GM12873 (cell line): Measurements from ENCODE around the gene FTSJ1.

Experiments used
- TF ChIP-seq, protein P1 (sequence below): IDR thresholded peaks from 2 replicates; pipeline ENCODE4 v1.5.1; 2012; ENCODE audit warnings: low read depth, mild to moderate bottlenecking, moderate library complexity, low read length, control low read depth; ENCODE audit not compliant: insufficient read depth; ENCODE audit errors: missing control alignments

FTSJ1 gene

DNA sequence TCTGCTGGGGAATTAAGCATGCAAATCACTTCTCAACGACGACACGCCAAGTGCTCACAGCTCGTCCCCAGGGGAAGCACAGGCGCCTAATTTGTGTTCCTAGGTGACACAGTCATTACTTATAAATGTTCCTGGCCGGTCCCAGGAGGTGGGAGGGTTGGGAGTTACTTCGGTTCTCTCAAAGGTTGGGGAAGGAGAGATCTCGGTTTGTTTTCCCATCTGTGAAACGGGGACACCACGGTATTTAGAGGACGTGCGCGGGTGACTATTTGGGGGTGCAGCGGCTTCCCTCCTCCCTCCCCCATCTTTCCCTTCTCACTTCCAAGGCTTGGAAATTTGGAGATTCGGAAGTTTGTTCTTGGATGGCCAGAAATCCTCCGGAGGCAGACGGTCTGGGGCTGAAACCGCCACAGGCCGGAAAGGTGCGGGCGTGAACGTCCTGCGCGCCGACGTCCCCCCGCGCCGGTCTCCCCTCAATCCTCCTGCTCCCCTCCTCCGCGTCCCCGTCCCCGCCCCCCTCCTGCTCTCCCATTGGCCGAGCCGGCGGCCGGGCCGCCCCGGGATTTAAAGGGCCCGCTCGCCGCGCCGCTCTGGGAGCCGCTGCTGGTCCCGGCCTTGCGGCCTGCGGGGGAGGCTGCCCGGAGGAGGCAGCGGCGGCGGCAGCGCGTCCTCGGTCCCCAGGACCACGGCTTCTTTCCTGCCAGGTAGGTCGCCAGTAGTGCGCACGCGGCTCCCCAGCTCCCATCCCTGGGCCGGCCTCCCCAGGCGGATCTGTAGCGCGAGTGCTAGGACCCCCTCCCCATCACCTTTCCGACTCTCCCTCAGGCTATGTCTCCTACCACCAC, 32.6 kb downstream of the FTSJ1 start, which contains the start of gene PORCN:
PORCN (plus strand) TSS at position 593 of the 845 bp plus-strand sequence. CDS start 829 bp downstream, outside the sequence.
- TF ChIP-seq, protein P1, sequence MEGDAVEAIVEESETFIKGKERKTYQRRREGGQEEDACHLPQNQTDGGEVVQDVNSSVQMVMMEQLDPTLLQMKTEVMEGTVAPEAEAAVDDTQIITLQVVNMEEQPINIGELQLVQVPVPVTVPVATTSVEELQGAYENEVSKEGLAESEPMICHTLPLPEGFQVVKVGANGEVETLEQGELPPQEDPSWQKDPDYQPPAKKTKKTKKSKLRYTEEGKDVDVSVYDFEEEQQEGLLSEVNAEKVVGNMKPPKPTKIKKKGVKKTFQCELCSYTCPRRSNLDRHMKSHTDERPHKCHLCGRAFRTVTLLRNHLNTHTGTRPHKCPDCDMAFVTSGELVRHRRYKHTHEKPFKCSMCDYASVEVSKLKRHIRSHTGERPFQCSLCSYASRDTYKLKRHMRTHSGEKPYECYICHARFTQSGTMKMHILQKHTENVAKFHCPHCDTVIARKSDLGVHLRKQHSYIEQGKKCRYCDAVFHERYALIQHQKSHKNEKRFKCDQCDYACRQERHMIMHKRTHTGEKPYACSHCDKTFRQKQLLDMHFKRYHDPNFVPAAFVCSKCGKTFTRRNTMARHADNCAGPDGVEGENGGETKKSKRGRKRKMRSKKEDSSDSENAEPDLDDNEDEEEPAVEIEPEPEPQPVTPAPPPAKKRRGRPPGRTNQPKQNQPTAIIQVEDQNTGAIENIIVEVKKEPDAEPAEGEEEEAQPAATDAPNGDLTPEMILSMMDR: no peak

DNA sequence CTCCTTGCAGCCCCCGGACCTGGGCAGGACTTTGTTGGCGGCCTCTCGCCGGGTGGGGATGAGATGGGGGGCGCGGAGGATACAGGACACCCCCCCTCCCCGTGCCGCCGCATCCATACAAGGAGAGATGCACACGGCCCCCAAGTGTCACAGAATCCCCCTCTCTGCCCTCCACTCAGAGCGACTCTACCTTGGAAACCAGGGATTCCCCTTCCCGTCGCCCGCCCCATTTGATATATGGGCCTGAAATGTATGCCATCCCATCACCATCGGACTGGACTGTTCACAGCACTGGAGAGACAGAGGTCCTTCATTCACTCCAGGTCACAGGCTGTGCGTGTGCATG, 33.2 kb downstream of the FTSJ1 start:
- TF ChIP-seq, protein P1: no peak

DNA sequence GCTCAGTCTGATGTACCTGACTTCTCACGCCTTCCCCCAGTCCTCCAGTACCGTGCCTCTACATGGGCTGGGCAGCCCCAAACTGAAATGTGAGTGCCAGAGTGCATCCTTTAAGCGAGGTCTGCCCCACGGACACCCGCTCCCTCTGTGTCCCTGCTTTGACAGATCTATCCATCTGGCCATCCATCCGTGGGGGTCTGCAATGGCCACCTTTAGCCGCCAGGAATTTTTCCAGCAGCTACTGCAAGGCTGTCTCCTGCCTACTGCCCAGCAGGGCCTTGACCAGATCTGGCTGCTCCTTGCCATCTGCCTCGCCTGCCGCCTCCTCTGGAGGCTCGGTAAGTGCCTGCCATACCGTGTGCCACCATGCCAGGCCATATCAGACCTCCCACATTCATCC, 33.6 kb downstream of the FTSJ1 start:
- TF ChIP-seq, protein P1: no peak

GRCh38 chrX:48511560-48511959, 35.6 kb downstream of the FTSJ1 start:
- TF ChIP-seq, protein P1: peak; percentile 28

- TF ChIP-seq, protein P1: no peak
These were observed 36.5 kb downstream of the FTSJ1 start for GRCh38 chrX:48512371-48512935.

GRCh38 chrX:48513670-48514069, 37.7 kb downstream of the FTSJ1 start:
- TF ChIP-seq, protein P1: no peak

DNA sequence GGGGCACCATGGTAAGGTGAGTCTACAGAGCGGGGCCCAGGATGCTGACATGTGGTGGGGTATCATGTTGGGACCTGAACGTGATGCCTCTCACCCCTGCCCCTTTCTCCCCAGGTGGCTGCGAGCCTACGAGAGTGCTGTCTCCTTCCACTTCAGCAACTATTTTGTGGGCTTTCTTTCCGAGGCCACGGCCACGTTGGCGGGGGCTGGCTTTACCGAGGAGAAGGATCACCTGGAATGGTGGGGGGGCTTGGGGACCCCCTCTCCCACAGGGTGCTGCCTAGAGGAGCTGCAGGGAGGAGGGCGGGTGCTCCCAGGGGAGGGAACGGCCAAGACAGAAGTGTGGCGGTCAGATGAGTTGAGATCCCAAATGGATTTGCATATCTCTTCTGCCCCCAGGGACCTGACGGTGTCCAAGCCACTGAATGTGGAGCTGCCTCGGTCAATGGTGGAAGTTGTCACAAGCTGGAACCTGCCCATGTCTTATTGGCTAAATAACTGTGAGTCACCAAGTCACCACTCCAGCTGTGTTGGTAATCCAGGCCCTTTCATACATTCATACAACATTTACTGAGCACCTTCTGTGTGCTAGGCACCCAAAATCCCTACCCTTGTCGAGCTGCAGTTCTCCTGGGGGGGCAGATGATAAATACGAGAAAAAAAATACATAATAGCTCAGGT, 38.3 kb downstream of the FTSJ1 start:
- TF ChIP-seq, protein P1: no peak
